ENCODE data around the gene GORASP2.

GRCh38 chr2:171004833-171005232, 75.8 kb downstream of the GORASP2 start:
- TF ChIP-seq YY1 (IDR thresholded peaks at IDR 0.05; ENCODE audit: insufficient read depth, insufficient read length) (no peak), ZNF274 (IDR thresholded peaks at IDR 0.05; ENCODE audit: low read depth, low read length) (no peak), SUZ12 (IDR thresholded peaks at IDR 0.05; ENCODE audit: extremely low read depth, insufficient read depth, insufficient read length) (no peak)

Data from NT2/D1 (cell line).